Mammary epithelial cell (primary cell): ENCODE measurements around the gene SHROOM2.

Source experiments
- EZH2 ChIP-seq: IDR thresholded peaks from 2 replicates; pipeline ENCODE4 v1.6.1; 2012; ENCODE audit warnings: low read length, inconsistent platforms, borderline replicate concordance
- TF ChIP-seq, protein P1 (sequence below), 2 donors: IDR thresholded peaks in 1 of 2; conservative IDR thresholded peaks in 1 of 2; 2 replicates each; pipeline ENCODE4 v1.5.1; 2011 to 2012; ENCODE audit warnings: inconsistent platforms in 2 of 2, low read length in 2 of 2, mild to moderate bottlenecking in 2 of 2, control low read depth in 1 of 2, low read depth in 1 of 2; ENCODE audit not compliant: insufficient read depth in 1 of 2; ENCODE audit errors: extremely low read depth in 1 of 2

DNA sequence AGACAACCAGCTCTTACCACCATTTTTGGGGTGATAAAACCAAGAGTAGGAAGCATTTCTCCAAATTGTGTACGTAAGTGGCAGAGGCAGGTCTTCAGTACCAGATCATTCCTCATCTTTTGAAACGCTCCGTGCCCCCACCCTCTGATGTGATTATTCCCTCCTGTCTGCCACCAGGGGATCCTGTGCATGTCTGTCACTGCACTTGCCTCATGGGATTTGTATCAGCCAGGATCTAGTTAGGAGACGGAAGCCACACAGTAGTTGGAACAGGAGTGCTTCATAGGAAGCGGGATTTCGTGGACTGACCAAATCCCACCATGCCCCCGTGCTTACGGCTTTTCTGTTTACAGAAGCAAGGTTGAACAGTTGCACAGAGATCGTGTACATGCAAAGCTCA, 75.5 kb downstream of the SHROOM2 start:
- TF ChIP-seq, protein P1, sequence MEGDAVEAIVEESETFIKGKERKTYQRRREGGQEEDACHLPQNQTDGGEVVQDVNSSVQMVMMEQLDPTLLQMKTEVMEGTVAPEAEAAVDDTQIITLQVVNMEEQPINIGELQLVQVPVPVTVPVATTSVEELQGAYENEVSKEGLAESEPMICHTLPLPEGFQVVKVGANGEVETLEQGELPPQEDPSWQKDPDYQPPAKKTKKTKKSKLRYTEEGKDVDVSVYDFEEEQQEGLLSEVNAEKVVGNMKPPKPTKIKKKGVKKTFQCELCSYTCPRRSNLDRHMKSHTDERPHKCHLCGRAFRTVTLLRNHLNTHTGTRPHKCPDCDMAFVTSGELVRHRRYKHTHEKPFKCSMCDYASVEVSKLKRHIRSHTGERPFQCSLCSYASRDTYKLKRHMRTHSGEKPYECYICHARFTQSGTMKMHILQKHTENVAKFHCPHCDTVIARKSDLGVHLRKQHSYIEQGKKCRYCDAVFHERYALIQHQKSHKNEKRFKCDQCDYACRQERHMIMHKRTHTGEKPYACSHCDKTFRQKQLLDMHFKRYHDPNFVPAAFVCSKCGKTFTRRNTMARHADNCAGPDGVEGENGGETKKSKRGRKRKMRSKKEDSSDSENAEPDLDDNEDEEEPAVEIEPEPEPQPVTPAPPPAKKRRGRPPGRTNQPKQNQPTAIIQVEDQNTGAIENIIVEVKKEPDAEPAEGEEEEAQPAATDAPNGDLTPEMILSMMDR (conservative IDR thresholded peaks at IDR 0.05 in 1 of 2, IDR thresholded peaks at IDR 0.05 in 1 of 2; ENCODE audit: extremely low read depth in 1 of 2, insufficient read depth in 1 of 2, low read depth in 1 of 2, low read length in 2 of 2), result no peak
- no peak for TF ChIP-seq EZH2
